NCI-H82 treated with DMSO at 0.1 percent for 48 hours (cell line): ENCODE data around the gene P2RY8.
"Not testable (repeated sequence)": the region's sequence is repeated elsewhere in the genome, so short reads cannot be mapped to it uniquely, and the experiment has no call there.

Source experiments
- DNase-seq: peaks from one replicate; lab custom pipeline; 2025; ENCODE audit not compliant: unreplicated experiment; lab: John Stamatoyannopoulos, UW

P2RY8 gene

GRCh38 chrX:1520350-1520749 is 16.6 kb downstream of the P2RY8 start:
- no peak for DNase-seq

DNA sequence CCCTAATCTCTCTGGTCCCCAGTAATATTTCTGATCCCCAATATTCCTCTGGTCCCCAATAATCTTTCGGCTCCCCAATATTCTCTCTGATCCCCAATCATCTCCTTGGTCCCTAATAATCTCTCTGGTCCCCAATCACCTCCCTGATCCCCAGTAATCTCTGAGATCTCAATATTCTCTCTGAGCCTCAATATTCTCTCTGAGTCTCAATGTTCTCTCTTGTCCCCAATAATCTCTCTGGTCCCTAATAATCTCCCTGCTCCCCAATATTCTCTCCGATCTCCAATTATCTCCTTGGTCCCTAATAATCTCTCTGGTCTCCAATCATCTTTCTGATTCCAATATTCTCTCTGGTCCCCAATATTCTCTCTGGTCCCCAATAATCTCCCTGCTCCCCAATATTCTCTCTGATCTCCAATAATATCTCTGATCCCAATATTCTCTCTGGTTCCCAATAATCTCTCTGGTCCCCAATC is 17.9 kb downstream of the P2RY8 start:
- DNase-seq = no peak

GRCh38 chrX:1518512-1518911 is 18.5 kb downstream of the P2RY8 start:
- no peak for DNase-seq

- DNase-seq = no peak
Measured at GRCh38 chrX:1516596-1517104, 20.3 kb downstream of the P2RY8 start.

GRCh38 chrX:1511829-1512228 is 25.2 kb downstream of the P2RY8 start:
- DNase-seq = no peak

- DNase-seq = no peak
Measured at GRCh38 chrX:1511150-1511549, 25.8 kb downstream of the P2RY8 start.

DNA sequence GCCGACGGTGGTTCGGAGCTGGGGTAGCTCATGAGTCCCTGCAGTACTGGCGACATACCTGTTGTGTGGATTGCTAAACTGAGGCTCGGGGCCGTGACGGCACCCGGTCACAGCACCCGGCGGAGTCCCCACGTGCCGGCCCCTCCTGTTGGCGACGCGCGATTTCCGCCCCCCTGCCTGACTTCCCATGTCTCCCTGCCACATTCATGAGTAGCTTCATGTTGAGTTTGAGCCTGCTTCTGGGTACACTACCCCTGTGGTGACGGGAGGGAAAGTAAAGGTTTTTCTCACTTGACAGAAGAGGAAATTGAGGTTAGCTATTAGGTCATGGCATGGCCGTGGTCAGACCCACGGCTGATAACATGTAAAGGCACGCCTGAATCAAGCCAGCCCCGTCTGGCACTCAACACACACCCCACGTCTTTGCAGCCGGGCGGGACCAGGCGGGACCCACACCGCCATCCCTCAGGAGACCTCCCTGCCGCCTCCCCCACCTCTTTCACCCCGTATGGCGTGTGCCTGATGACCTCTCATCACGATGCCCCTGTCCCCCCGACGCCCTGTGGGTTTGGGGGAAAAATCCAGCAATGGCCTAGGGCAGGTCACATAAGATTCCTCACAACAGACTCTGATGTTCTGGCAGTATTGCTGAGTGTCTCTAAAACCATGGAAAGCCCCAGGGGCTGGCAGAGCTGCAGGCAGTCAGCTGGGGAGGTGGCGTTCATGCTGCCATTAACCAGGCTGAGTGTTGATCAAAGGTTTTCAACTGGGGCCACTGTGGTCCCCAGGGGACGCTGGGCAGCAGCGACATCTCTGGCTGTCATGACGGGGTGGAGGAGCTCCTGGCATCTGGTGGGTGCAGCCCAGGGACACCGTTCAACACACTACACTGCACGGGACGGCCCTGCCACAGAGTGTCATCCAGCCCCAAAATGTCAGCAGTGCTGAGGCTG is 29.2 kb downstream of the P2RY8 start:
- no peak for DNase-seq

GRCh38 chrX:1506916-1507315 is 30.1 kb downstream of the P2RY8 start:
- DNase-seq = no peak

- DNase-seq = no peak
Measured at GRCh38 chrX:1502853-1503252, 34.1 kb downstream of the P2RY8 start.

- DNase-seq = no peak
Measured at GRCh38 chrX:1502241-1502640, 34.7 kb downstream of the P2RY8 start.

- DNase-seq = no peak
Measured at GRCh38 chrX:1500701-1501624, 36.0 kb downstream of the P2RY8 start.

DNA sequence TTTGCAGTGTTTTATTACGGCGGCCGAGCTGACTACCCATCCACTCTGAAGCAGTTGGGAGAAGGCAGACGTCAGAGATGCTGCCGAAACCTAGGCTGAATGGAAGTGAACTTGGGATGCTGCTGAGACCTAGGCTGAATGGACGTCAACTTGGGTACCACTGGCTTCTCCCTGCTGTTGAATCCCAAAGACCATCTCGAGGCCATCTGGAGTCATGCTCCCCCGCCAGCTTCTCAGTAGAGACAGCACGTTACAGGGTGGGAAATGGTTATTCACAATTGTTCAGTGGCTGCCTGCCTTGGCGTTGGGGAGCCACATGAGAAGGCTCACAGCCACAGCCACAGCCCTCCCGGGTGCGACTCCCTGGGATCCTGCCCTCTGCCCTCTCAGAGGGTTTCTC is 40.9 kb downstream of the P2RY8 start:
- DNase-seq = no peak

DNA sequence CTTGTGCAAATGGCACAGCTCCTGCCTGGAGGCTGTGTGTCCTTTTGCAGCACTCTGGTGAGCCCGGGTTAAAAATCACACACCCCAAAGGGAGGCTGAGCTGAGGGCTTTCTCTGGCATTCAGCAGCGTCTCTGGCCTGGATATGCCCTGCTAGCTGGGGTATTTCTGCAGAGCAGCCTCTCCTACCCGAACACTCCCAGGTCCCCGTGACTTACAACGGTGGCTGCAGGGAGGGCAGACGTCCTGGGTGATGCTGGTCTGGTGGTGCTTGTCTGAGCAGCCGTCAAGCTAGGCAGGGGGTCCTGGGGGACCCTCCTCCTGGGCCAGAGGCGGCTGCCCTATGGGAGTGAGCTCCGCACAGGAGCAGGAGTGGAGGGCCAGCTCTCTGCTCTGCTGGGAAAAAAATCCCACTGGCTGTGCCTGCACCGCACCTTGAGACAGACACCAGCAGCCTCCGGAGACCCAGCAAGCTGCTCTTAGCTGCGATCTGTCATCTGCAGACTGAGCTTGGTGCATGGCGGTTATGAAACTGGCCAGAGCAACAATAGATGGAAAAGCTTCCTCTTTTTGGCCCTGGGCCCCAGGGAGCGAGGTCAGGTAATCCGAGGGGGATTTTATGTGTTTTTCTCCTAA is 43.0 kb downstream of the P2RY8 start:
- no peak for DNase-seq

DNA sequence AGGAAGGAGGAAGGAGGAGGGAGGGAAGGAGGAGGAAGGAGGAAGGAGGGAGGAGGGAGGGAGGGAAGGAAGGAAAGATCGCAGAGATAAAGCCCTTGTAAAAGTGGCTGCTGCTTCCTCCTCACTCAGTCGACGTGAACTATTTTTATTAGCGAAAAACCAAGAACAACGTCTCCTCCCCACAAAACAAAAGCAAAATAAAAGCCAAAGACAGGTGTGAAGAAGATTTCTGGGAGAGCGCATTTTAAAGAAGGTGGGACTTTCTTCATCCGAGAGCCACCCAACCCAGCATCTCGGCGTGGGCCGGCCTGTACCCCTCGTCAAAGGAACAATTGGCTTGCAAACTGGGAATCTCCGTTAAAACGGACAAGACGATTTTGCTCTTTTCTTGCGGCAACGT is 43.6 kb downstream of the P2RY8 start:
- no peak for DNase-seq

DNA sequence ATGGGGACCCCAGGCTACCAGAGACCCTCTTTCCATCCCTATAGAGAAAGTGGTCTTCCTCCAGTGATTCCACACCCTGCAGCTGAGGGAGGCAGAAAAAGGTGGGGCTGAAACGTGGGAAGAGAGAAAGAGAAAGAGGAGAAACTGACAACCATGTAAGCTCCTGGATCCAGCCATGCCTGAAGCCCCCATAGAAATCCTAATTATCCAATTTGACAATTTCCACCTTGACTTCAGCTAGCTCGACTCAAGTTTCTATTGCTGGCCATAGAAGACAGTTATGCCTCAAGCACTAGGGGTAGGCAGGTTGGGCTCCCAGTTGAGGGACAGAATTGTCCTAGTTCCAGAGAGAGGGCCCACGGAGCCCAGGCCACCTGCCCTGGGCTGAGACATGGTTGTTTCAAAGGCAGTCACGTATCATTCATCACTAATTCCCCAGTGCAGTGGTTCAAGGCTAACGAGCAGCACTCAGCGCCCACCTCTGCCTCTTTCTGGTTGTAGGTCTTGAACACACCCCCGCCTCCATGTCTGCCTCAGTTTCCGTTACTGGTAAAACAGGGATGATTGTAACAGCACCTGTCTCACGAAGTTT is 44.5 kb downstream of the P2RY8 start:
- DNase-seq = no peak

DNA sequence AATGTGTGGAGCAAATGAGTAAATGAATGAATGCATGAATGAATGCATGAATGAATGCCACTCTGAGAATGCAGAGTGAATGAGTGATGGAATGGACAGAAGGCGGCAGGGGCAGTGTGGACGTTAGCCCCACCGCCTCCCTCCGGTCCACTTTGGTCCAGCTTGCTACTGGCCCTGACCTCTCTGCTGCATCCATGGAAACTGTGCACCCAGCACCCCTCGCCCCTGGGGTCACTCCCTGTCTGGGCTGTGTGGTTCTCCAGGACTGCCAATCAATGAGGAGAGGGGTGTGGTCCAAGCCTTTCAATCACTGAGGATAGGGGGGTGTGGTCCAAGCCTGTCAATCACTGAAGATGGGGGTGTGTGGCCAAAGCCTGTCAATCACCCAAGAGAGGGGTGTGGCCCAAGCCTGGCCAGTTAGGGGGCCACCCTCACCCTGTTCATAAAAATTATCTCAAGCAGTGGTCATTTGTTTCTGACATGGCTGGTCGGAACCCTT is 45.1 kb downstream of the P2RY8 start:
- DNase-seq = no peak

DNA sequence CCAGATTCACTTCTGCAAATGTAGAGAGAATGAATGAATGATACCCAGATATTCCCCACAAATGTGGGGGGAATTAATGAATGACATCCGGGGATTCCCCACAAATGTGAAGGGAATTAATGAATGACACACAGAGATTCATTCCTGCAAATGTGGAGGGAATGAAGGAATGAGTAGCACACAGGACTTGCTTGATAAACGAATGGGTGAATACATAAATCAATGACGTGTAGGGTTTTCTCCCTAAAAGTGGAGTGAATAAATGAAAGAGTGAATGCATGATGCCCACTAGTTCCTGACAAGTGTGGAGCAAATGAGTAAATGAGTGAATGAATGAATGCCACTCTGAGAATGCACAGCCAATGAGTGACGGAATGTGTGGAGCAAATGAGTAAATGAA is 45.7 kb downstream of the P2RY8 start:
- not testable (repeated sequence) for DNase-seq

- DNase-seq = not testable (repeated sequence)
Measured at GRCh38 chrX:1490723-1491122, 46.3 kb downstream of the P2RY8 start.

DNA sequence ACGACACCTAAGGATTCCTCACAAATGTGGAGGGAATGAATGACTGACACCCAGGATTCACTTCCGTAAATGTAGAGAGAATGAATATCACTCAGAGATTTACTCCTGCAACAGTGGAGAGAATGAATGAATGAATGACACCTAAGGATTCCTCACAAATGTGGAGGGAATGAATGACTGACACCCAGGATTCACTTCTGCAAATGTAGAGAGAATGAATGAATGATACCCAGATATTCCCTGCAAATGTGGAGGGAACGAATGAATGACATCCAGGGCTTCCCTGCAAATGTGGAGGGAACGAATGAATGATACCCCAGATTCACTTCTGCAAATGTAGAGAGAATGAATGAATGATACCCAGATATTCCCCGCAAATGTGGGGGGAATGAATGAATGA is 47.6 kb downstream of the P2RY8 start:
- not testable (repeated sequence) for DNase-seq

- no peak for DNase-seq
Measured at GRCh38 chrX:1488745-1489144, 48.2 kb downstream of the P2RY8 start.
